Activated naive CD4-positive, alpha-beta T cell treated with anti-CD3 and anti-CD28 coated beads, Interleukin-2, amount 50 U/mL, for 24 hours (primary cell): ENCODE measurements around the gene RET.

Experiments
- H3K27ac Mint-ChIP-seq: one replicate; pipeline ENCODE4 v1.8.0; 2021; ENCODE audit warnings: mild to moderate bottlenecking, mixed read lengths
- H3K27me3 Mint-ChIP-seq: one replicate; pipeline ENCODE4 v1.8.0; 2021; ENCODE audit warnings: mixed read lengths
- H3K36me3 Mint-ChIP-seq: one replicate; pipeline ENCODE4 v1.8.0; 2021; ENCODE audit warnings: mixed read lengths
- H3K4me1 Mint-ChIP-seq: one replicate; pipeline ENCODE4 v1.8.0; 2021; ENCODE audit warnings: mixed read lengths
- H3K4me3 Mint-ChIP-seq: one replicate; pipeline ENCODE4 v1.8.0; 2021; ENCODE audit warnings: mild to moderate bottlenecking, mixed read lengths
- H3K9me3 Mint-ChIP-seq: one replicate; pipeline ENCODE4 v1.8.0; 2021; ENCODE audit warnings: mixed read lengths

RET gene

DNA sequence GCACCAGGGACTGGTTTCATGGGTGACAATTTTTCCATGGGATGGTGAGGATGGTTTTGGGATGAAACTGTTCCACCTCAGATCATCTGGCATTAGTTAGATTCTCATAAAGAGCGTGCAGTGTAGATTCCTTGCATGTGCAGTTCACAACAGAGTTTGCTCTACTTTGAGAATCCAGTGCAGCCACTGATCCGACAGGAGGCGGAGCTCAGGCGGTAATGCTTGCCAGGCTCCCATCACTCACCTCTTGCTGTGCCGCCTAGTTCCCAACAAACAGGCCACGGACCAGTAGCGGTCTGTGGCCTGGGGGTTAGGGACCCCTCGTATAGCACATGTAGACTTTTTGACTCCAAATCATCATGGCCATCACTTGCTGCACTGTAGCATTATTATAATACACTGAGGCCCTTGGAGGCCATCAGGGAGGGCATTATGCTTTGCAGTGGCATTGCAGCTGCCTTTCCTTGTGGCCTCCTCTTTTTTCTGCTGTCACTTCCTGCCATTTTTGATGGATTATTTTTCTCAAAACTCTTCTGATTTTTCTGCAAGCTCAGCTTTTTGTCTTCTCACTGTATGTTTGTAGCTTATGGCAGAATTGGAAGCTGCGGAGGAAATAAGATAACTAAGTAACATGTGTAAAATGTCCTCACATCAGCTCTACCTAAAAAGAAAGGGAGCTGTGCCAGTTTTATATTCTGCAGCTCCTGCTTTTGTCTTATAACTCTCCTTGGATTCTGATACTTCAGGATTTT is 79.9 kb downstream of the RET start:
- no peak overlapping the region for H3K27ac Mint-ChIP-seq
- H3K4me3 Mint-ChIP-seq: no peak overlapping the region
- peaks cover 72% of the 10 kb centered on the region for H3K4me1 Mint-ChIP-seq
- no peaks in the 10 kb centered on the region for H3K27me3 Mint-ChIP-seq
- peaks cover 9% of the 10 kb centered on the region for H3K36me3 Mint-ChIP-seq
- H3K9me3 Mint-ChIP-seq: no peaks in the 10 kb centered on the region

DNA sequence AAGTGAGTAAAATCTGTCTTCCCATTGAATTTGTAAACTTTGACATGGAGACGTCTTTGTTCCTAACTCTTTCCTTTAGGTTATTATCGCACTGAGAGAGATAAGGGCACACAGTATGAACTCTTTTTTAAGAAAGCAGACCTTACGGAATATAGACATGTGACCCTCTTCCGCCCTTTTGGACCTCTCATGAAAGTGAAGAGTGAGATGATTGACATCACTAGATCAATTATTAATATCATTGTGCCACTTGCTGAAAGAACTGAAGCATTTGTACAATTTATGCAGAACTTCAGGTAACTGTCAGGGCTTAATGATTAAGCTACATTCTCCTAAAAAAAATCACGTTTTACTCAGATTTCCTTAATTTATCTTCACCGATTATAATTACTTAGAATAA is 81.8 kb downstream of the RET start:
- Mint-ChIP-seq H3K4me3 (no peak overlapping the region), H3K27ac (no peak overlapping the region), H3K4me1 (peaks cover 73% of the 10 kb centered on the region), H3K9me3 (no peaks in the 10 kb centered on the region), H3K36me3 (peaks cover 16% of the 10 kb centered on the region), H3K27me3 (no peaks in the 10 kb centered on the region)

GRCh38 chr10:43160046-43160920 is 83.4 kb downstream of the RET start:
- Mint-ChIP-seq H3K27me3 (no peaks in the 10 kb centered on the region), H3K36me3 (peaks cover 20% of the 10 kb centered on the region), H3K9me3 (no peaks in the 10 kb centered on the region), H3K4me1 (peaks cover 63% of the 10 kb centered on the region), H3K27ac (peak overlapping the region; percentile 97), H3K4me3 (peak overlapping the region; percentile 70)

DNA sequence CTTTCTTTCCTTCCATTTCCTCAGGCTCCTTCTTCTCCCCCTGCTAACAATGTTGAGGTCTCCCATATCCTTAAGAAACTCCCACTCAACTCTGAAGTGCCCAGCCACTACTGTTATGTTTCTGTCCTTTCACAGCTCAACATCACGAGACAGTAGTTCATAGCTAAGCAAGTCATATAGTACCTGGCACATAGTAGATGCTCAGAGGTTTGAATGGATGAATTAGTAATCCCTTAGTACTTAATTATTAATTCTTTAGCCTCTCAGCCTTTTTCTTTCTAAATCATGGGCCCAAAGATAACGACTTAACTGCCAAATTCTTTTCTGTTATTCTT is 84.0 kb downstream of the RET start:
- Mint-ChIP-seq H3K9me3 (no peaks in the 10 kb centered on the region), H3K27ac (peak overlapping the region; percentile 97), H3K27me3 (no peaks in the 10 kb centered on the region), H3K36me3 (peaks cover 20% of the 10 kb centered on the region), H3K4me3 (peak overlapping the region; percentile 70), H3K4me1 (peaks cover 60% of the 10 kb centered on the region)

DNA sequence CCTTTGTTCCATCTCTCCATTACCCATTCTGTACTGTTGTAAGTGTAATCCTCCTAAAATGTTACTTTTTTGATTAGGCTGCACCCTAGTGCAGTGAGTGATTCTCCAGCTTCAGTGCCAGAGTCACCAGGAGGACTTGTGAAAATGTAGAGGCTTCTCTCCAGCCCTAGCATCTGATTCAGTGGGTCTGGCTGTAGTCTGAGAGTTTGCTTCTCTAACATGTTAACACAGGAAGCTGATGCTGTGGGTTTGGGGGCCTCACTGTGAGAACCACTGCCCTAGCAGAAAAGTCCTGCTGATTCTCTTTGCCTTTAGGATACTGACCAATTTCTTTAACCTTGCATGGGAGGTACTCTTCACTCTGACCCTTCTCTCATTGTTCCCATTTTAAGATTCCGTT is 85.7 kb downstream of the RET start:
- H3K4me3 Mint-ChIP-seq: no peak overlapping the region
- H3K27me3 Mint-ChIP-seq: no peaks in the 10 kb centered on the region
- peaks cover 16% of the 10 kb centered on the region for H3K36me3 Mint-ChIP-seq
- H3K4me1 Mint-ChIP-seq: peaks cover 56% of the 10 kb centered on the region
- no peaks in the 10 kb centered on the region for H3K9me3 Mint-ChIP-seq
- H3K27ac Mint-ChIP-seq: peak overlapping the region; percentile 38

- peaks cover 28% of the 10 kb centered on the region for H3K36me3 Mint-ChIP-seq
- peaks cover 36% of the 10 kb centered on the region for H3K4me1 Mint-ChIP-seq
- H3K27me3 Mint-ChIP-seq: no peaks in the 10 kb centered on the region
Measured at GRCh38 chr10:43166207-43166879, 89.5 kb downstream of the RET start.

GRCh38 chr10:43166880-43167497 is 90.1 kb downstream of the RET start:
- H3K27me3 Mint-ChIP-seq: no peaks in the 10 kb centered on the region
- peaks cover 30% of the 10 kb centered on the region for H3K4me1 Mint-ChIP-seq
- H3K27ac Mint-ChIP-seq: peak overlapping the region; percentile 35
- H3K4me3 Mint-ChIP-seq: no peak overlapping the region
- H3K9me3 Mint-ChIP-seq: no peaks in the 10 kb centered on the region
- H3K36me3 Mint-ChIP-seq: peaks cover 26% of the 10 kb centered on the region

More at GRCh38 chr10:43166207-43166879, 89.5 kb downstream of the RET start:
- Mint-ChIP-seq H3K4me3 (no peak overlapping the region), H3K27ac (peak overlapping the region; percentile 76), H3K9me3 (no peaks in the 10 kb centered on the region)

- Mint-ChIP-seq H3K4me1 (peaks cover 28% of the 10 kb centered on the region), H3K36me3 (peaks cover 30% of the 10 kb centered on the region), H3K27ac (no peak overlapping the region)
Measured at GRCh38 chr10:43167498-43167889, 90.6 kb downstream of the RET start.

GRCh38 chr10:43170491-43170890 is 93.6 kb downstream of the RET start:
- Mint-ChIP-seq H3K27ac (peak overlapping the region; percentile 19), H3K4me1 (peaks cover 17% of the 10 kb centered on the region), H3K4me3 (no peak overlapping the region), H3K36me3 (peaks cover 30% of the 10 kb centered on the region), H3K9me3 (no peaks in the 10 kb centered on the region), H3K27me3 (no peaks in the 10 kb centered on the region)

More at GRCh38 chr10:43167498-43167889, 90.6 kb downstream of the RET start:
- no peak overlapping the region for H3K4me3 Mint-ChIP-seq
- no peaks in the 10 kb centered on the region for H3K9me3 Mint-ChIP-seq
- H3K27me3 Mint-ChIP-seq: no peaks in the 10 kb centered on the region

GRCh38 chr10:43172645-43173044 is 95.8 kb downstream of the RET start:
- Mint-ChIP-seq H3K9me3 (no peaks in the 10 kb centered on the region), H3K27me3 (no peaks in the 10 kb centered on the region), H3K27ac (no peak overlapping the region), H3K4me1 (peaks cover 3% of the 10 kb centered on the region), H3K4me3 (no peak overlapping the region), H3K36me3 (peaks cover 43% of the 10 kb centered on the region)

- H3K27ac Mint-ChIP-seq: no peak overlapping the region
- no peak overlapping the region for H3K4me3 Mint-ChIP-seq
- peaks cover 48% of the 10 kb centered on the region for H3K36me3 Mint-ChIP-seq
- H3K9me3 Mint-ChIP-seq: no peaks in the 10 kb centered on the region
- peaks cover 3% of the 10 kb centered on the region for H3K4me1 Mint-ChIP-seq
- H3K27me3 Mint-ChIP-seq: no peaks in the 10 kb centered on the region
Measured at GRCh38 chr10:43173120-43173519, 96.3 kb downstream of the RET start.

- H3K9me3 Mint-ChIP-seq: no peaks in the 10 kb centered on the region
- no peak overlapping the region for H3K27ac Mint-ChIP-seq
Measured at GRCh38 chr10:43174969-43175368, 98.1 kb downstream of the RET start.

GRCh38 chr10:43176271-43176670 is 99.4 kb downstream of the RET start:
- Mint-ChIP-seq H3K9me3 (no peaks in the 10 kb centered on the region), H3K27me3 (no peaks in the 10 kb centered on the region), H3K4me3 (no peak overlapping the region), H3K36me3 (peaks cover 52% of the 10 kb centered on the region), H3K4me1 (no peaks in the 10 kb centered on the region), H3K27ac (no peak overlapping the region)

More at GRCh38 chr10:43174969-43175368, 98.1 kb downstream of the RET start:
- Mint-ChIP-seq H3K36me3 (peaks cover 54% of the 10 kb centered on the region), H3K4me1 (peaks cover 3% of the 10 kb centered on the region), H3K27me3 (no peaks in the 10 kb centered on the region), H3K4me3 (no peak overlapping the region)

DNA sequence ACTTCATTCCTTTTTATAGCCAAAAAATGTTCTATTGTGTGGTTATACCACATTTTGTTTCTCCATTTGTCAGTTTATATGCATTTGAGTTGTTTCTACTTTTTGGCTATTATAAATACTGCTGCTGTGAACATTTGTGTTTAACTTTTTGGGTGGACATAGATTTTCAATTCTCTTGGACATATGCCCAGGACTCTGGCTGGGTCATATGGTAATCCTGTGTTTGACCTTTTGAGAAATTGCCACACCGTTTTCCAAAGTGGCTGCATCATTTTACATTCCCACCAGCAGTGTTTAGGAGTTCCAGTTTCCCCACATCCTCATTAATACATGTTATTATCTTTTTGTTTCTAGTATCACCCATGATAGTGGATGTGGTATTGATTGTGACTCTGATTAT is 100.7 kb downstream of the RET start:
- Mint-ChIP-seq H3K9me3 (no peaks in the 10 kb centered on the region), H3K27ac (no peak overlapping the region), H3K36me3 (peaks cover 50% of the 10 kb centered on the region), H3K4me1 (no peaks in the 10 kb centered on the region), H3K27me3 (no peaks in the 10 kb centered on the region), H3K4me3 (no peak overlapping the region)
